ENCODE measurements around the gene PMPCB. TPM values are rescaled to one million over a fixed set of nuclear protein-coding genes. Genes with fewer than 3 reads are reported as not detected.
A peak's percentile ranks its signal among the peaks of the same experiment; 100 is the strongest.

The PMPCB gene
- total and polyA plus RNA-seq, 8 donors: 20.6 to 84.4 (median 52.1) TPM

- TF ChIP-seq POLR2A (IDR thresholded peaks at IDR 0.05) (no peak), POLR2AphosphoS5 (IDR thresholded peaks at IDR 0.05) (no peak), EP300 (IDR thresholded peaks at IDR 0.05) (no peak)
- TF ChIP-seq, protein P1, sequence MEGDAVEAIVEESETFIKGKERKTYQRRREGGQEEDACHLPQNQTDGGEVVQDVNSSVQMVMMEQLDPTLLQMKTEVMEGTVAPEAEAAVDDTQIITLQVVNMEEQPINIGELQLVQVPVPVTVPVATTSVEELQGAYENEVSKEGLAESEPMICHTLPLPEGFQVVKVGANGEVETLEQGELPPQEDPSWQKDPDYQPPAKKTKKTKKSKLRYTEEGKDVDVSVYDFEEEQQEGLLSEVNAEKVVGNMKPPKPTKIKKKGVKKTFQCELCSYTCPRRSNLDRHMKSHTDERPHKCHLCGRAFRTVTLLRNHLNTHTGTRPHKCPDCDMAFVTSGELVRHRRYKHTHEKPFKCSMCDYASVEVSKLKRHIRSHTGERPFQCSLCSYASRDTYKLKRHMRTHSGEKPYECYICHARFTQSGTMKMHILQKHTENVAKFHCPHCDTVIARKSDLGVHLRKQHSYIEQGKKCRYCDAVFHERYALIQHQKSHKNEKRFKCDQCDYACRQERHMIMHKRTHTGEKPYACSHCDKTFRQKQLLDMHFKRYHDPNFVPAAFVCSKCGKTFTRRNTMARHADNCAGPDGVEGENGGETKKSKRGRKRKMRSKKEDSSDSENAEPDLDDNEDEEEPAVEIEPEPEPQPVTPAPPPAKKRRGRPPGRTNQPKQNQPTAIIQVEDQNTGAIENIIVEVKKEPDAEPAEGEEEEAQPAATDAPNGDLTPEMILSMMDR (IDR thresholded peaks at IDR 0.05): no peak
- H3K4me1 ChIP-seq: peaks cover 10 to 36% (median 25%) of the 10 kb centered on the region in 4 donors
- WGBS, 5 donors: 98 to 100% (median 100%) methylated on average over 2 of the region's 2 CpGs
- H3K4me3 ChIP-seq: no peak overlapping the region
- no peak for DNase-seq
- no peak overlapping the region for H3K27ac ChIP-seq
- no peaks in the 10 kb centered on the region for H3K27me3 ChIP-seq
- peaks cover 40 to 82% (median 81%) of the 10 kb centered on the region in 4 donors for H3K36me3 ChIP-seq
- H3K9me3 ChIP-seq: no peaks in the 10 kb centered on the region
- intact Hi-C loops (cut with DNase I; ENCODE audit: low total_unique reads): no loop called here
These were observed 41.6 kb downstream of the PMPCB start for GRCh38 chr7:103338864-103339263.

- H3K36me3 ChIP-seq: peaks cover 30 to 56% (median 55%) of the 10 kb centered on the region in 4 donors
- no peaks in the 10 kb centered on the region for H3K9me3 ChIP-seq
- 75 to 92% (median 85%) methylated on average over 2 of the region's 2 CpGs for WGBS, 5 donors
These were observed 44.2 kb downstream of the PMPCB start for GRCh38 chr7:103341466-103341865.

DNA sequence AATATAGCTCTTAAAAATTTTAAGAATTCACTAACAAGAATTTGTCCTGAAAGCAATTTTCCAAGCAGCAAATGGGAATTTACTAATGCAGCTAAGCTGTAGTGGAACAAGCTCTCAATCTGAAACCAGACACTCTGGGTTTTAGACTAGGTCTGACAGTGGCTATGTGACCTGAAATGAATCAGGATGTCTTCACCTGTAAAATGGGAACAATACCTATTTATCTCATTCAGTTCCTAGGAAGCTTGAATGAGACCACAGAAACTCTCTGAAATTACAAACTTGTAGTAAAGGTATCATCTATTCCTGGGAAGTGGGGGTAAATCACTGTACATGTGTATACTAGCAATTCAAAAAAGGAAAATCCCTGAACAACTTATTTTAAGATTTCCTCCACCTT lies 46.1 kb downstream of the PMPCB start:
- no peak for TF ChIP-seq EP300 (IDR thresholded peaks at IDR 0.05)
- no peak for TF ChIP-seq POLR2AphosphoS5 (IDR thresholded peaks at IDR 0.05)
- no peak for TF ChIP-seq POLR2A (IDR thresholded peaks at IDR 0.05)
- TF ChIP-seq, protein P1 (IDR thresholded peaks at IDR 0.05): no peak
- DNase-seq: peak in 1 of 2 donors; percentile 5
- intact Hi-C loops (cut with DNase I; ENCODE audit: low total_unique reads): no loop called here
- no peaks in the 10 kb centered on the region for H3K9me3 ChIP-seq
- peak overlapping the region; percentile 80 to 95 (median 84) for H3K4me3 ChIP-seq
- H3K36me3 ChIP-seq: peaks cover 18 to 37% (median 36%) of the 10 kb centered on the region in 4 donors
- peak overlapping the region in 2 of 5 donors; percentile 86 to 87 for H3K27ac ChIP-seq
- no peaks in the 10 kb centered on the region for H3K27me3 ChIP-seq
- peaks cover 14 to 61% (median 40%) of the 10 kb centered on the region in 4 donors for H3K4me1 ChIP-seq

More at GRCh38 chr7:103341466-103341865, 44.2 kb downstream of the PMPCB start:
- Histone ChIP-seq H3K27ac (no peak overlapping the region), H3K4me1 (peaks cover 10 to 52% (median 30%) of the 10 kb centered on the region in 4 donors), H3K4me3 (no peak overlapping the region), H3K27me3 (no peaks in the 10 kb centered on the region)
- TF ChIP-seq POLR2AphosphoS5 (IDR thresholded peaks at IDR 0.05): no peak
- no peak for TF ChIP-seq POLR2A (IDR thresholded peaks at IDR 0.05)
- TF ChIP-seq EP300 (IDR thresholded peaks at IDR 0.05): no peak
- TF ChIP-seq, protein P1 (IDR thresholded peaks at IDR 0.05): no peak
- DNase-seq: no peak
- intact Hi-C loops (cut with DNase I; ENCODE audit: low total_unique reads): no loop called here

- H3K36me3 ChIP-seq: peaks cover 12 to 32% (median 30%) of the 10 kb centered on the region in 4 donors
These were observed 46.7 kb downstream of the PMPCB start for GRCh38 chr7:103343758-103344452.

More at GRCh38 chr7:103343758-103344452, 46.7 kb downstream of the PMPCB start:
- Histone ChIP-seq H3K9me3 (no peaks in the 10 kb centered on the region), H3K4me3 (peak overlapping the region; percentile 80 to 95 (median 84)), H3K27ac (peak overlapping the region; percentile 78 to 92 (median 86)), H3K4me1 (peaks cover 20 to 67% (median 46%) of the 10 kb centered on the region in 4 donors), H3K27me3 (no peaks in the 10 kb centered on the region)
- TF ChIP-seq POLR2A (IDR thresholded peaks at IDR 0.05): no peak
- TF ChIP-seq EP300 (IDR thresholded peaks at IDR 0.05): no peak
- TF ChIP-seq, protein P1 (IDR thresholded peaks at IDR 0.05): no peak
- no peak for TF ChIP-seq POLR2AphosphoS5 (IDR thresholded peaks at IDR 0.05)
- WGBS, 5 donors: 0 to 2% (median 1%) methylated on average over 26 of the region's 26 CpGs
- DNase-seq: peak in 1 of 2 donors; percentile 62
- intact Hi-C loops (cut with DNase I; ENCODE audit: low total_unique reads): no loop called here
